GM12865 (cell line): ENCODE data around the gene DENND2A.

ENCODE experiments used
- DNase-seq: peaks from one replicate; pipeline ENCODE4 v3.0.0; 2010; ENCODE audit warnings: low read depth
- H3K4me3 ChIP-seq: 2 replicates; pipeline ENCODE4 v1.5.1; 2011; ENCODE audit warnings: mild to moderate bottlenecking, low read depth, low read length, control low read depth
- CTCF ChIP-seq: IDR thresholded peaks from 2 replicates; pipeline ENCODE4 v1.5.1; 2011; ENCODE audit warnings: low read length, control low read depth, low read depth, inconsistent platforms; ENCODE audit not compliant: insufficient read depth; ENCODE audit errors: missing control alignments

Gene DENND2A

GRCh38 chr7:140643416-140643815, 2.8 kb upstream of the DENND2A start:
- no peak for DNase-seq
- TF ChIP-seq CTCF = no peak
- H3K4me3 ChIP-seq = no peak overlapping the region

- TF ChIP-seq CTCF = no peak
- DNase-seq = no peak
- no peak overlapping the region for H3K4me3 ChIP-seq
Observed at GRCh38 chr7:140641524-140642195, 1.0 kb upstream of the DENND2A start.

DNA sequence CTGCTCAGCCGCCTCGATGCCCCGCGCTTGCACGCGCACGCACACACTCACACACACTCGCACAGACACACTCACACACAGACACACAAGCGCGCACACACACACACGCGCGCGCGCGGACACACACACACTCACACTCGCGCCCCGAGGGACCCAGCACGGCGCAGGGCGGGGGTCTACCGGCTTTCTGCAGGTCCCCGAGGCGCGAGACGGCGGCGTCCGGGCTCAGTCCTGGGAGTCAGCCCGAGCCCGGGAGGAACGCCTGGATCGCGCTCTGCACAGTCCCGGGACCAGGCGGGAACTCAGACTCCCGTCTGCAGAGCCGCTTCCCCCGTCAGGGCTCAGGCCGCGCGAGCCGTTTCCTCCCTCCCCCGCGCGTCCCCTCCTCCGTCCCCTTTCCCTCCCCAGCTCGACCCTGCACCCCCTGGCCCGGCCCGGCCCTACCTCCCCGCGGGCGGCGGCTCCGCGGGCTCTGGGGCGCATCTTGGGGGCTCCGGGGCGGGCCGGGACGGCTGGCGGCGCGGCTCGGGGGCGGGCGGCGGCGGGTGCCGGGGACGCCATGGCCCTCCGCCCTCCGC, 464 bp downstream of the DENND2A start:
- TF ChIP-seq CTCF = no peak
- no peak for DNase-seq
- H3K4me3 ChIP-seq = no peak overlapping the region

- no peak for TF ChIP-seq CTCF
- no peak for DNase-seq
- H3K4me3 ChIP-seq = no peak overlapping the region
Observed at GRCh38 chr7:140639366-140640053, 1.1 kb downstream of the DENND2A start.

GRCh38 chr7:140638173-140638791, 2.3 kb downstream of the DENND2A start:
- no peak for DNase-seq
- TF ChIP-seq CTCF = no peak
- H3K4me3 ChIP-seq = no peak overlapping the region

GRCh38 chr7:140637400-140637799, 3.2 kb downstream of the DENND2A start:
- no peak for DNase-seq
- TF ChIP-seq CTCF = no peak
- no peak overlapping the region for H3K4me3 ChIP-seq
